ENCODE results near the gene FEM1C.

GRCh38 chr5:115544436-115545350, at the start of gene FEM1C:
- no peak for TF ChIP-seq EZH2 (IDR thresholded peaks at IDR 0.05; ENCODE audit: insufficient read depth, poor library complexity, severe bottlenecking)
- no peak for TF ChIP-seq EZH2phosphoT487 (IDR thresholded peaks at IDR 0.05; ENCODE audit: insufficient read depth, low read depth)

All from GM23248 (cell line).